ENCODE measurements around the gene CCNY. TPM values are rescaled to one million over a fixed set of nuclear protein-coding genes. Genes with fewer than 3 reads are reported as not detected.

The CCNY gene
- total RNA-seq, 2 donors from 2014 or later = 40.1 to 84.6 TPM

GRCh38 chr10:35409094-35409582 lies 72.8 kb downstream of the CCNY start:
- no peak for TF ChIP-seq CTCF (IDR thresholded peaks at IDR 0.05)
- ATAC-seq (ENCODE audit: insufficient number of reproducible peaks, low FRiP score, low read depth) (peak; percentile 89), DNase-seq (ENCODE audit: low spot score) (no peak)
- no peaks in the 10 kb centered on the region for H3K36me3 ChIP-seq
- peak overlapping the region; percentile 10 to 19 for H3K27ac ChIP-seq
- H3K9me3 ChIP-seq = no peaks in the 10 kb centered on the region
- no peak overlapping the region for H3K4me3 ChIP-seq
- H3K27me3 ChIP-seq (replicated peaks; ENCODE audit: insufficient read depth) = no peaks in the 10 kb centered on the region
- peaks cover 10 to 40% of the 10 kb centered on the region in 2 donors for H3K4me1 ChIP-seq (ENCODE audit: control insufficient read depth in 1 of 2, low read depth in 2 of 2)

GRCh38 chr10:35409808-35410207 lies 73.5 kb downstream of the CCNY start:
- Histone ChIP-seq H3K9me3 (no peaks in the 10 kb centered on the region), H3K36me3 (no peaks in the 10 kb centered on the region), H3K4me3 (no peak overlapping the region), H3K4me1 (ENCODE audit: control insufficient read depth in 1 of 2, low read depth in 2 of 2) (peaks cover 10 to 46% of the 10 kb centered on the region in 2 donors), H3K27me3 (replicated peaks; ENCODE audit: insufficient read depth) (no peaks in the 10 kb centered on the region), H3K27ac (peak overlapping the region in 1 of 2 donors; percentile 15)
- ATAC-seq (ENCODE audit: insufficient number of reproducible peaks, low FRiP score, low read depth) (no peak), DNase-seq (ENCODE audit: low spot score) (no peak)
- TF ChIP-seq CTCF (IDR thresholded peaks at IDR 0.05) = no peak

GRCh38 chr10:35412003-35412723 lies 75.9 kb downstream of the CCNY start:
- Histone ChIP-seq H3K27ac (no peak overlapping the region), H3K4me1 (ENCODE audit: control insufficient read depth in 1 of 2, low read depth in 2 of 2) (peaks cover 10 to 51% of the 10 kb centered on the region in 2 donors), H3K4me3 (no peak overlapping the region), H3K27me3 (replicated peaks; ENCODE audit: insufficient read depth) (no peaks in the 10 kb centered on the region), H3K9me3 (no peaks in the 10 kb centered on the region), H3K36me3 (no peaks in the 10 kb centered on the region)
- no peak for DNase-seq (ENCODE audit: low spot score)
- TF ChIP-seq CTCF (IDR thresholded peaks at IDR 0.05) = no peak
- ATAC-seq (ENCODE audit: insufficient number of reproducible peaks, low FRiP score, low read depth) = no peak

GRCh38 chr10:35412900-35413491 lies 76.7 kb downstream of the CCNY start:
- H3K36me3 ChIP-seq = no peaks in the 10 kb centered on the region
- no peaks in the 10 kb centered on the region for H3K9me3 ChIP-seq
- DNase-seq (ENCODE audit: low spot score) = no peak
- ATAC-seq (ENCODE audit: insufficient number of reproducible peaks, low FRiP score, low read depth) = no peak
- H3K4me1 ChIP-seq (ENCODE audit: control insufficient read depth in 1 of 2, low read depth in 2 of 2) = peaks cover 15 to 59% of the 10 kb centered on the region in 2 donors
- no peak for TF ChIP-seq CTCF (IDR thresholded peaks at IDR 0.05)
- no peaks in the 10 kb centered on the region for H3K27me3 ChIP-seq (replicated peaks; ENCODE audit: insufficient read depth)
- no peak overlapping the region for H3K27ac ChIP-seq
- no peak overlapping the region for H3K4me3 ChIP-seq

GRCh38 chr10:35413985-35414861 lies 77.9 kb downstream of the CCNY start:
- Histone ChIP-seq H3K4me3 (no peak overlapping the region), H3K36me3 (no peaks in the 10 kb centered on the region), H3K9me3 (no peaks in the 10 kb centered on the region), H3K27me3 (replicated peaks; ENCODE audit: insufficient read depth) (no peaks in the 10 kb centered on the region), H3K4me1 (ENCODE audit: control insufficient read depth in 1 of 2, low read depth in 2 of 2) (peaks cover 12 to 56% of the 10 kb centered on the region in 2 donors), H3K27ac (no peak overlapping the region)
- ATAC-seq (ENCODE audit: insufficient number of reproducible peaks, low FRiP score, low read depth) (no peak), DNase-seq (ENCODE audit: low spot score) (no peak)
- no peak for TF ChIP-seq CTCF (IDR thresholded peaks at IDR 0.05)
